Nephron progenitor cell (in vitro differentiated cells): ENCODE results near the gene SNX4.

ENCODE experiments used
- DNase-seq: peaks from one replicate; pipeline ENCODE4 v3.0.0; 2021
- H3K27ac Mint-ChIP-seq: 2 replicates; pipeline ENCODE4 v1.8.0; 2021; ENCODE audit warnings: mild to moderate bottlenecking, moderate library complexity, mixed read lengths
- H3K27me3 Mint-ChIP-seq: 2 replicates; pipeline ENCODE4 v1.8.0; 2021; ENCODE audit warnings: mild to moderate bottlenecking, low read depth, mixed read lengths; ENCODE audit not compliant: poor library complexity
- H3K36me3 Mint-ChIP-seq: 2 replicates; pipeline ENCODE4 v1.8.0; 2021; ENCODE audit warnings: low read depth, mixed read lengths
- H3K4me1 Mint-ChIP-seq: 2 replicates; pipeline ENCODE4 v1.8.0; 2021; ENCODE audit warnings: mixed read lengths
- H3K4me3 Mint-ChIP-seq: 2 replicates; pipeline ENCODE4 v1.8.0; 2021; ENCODE audit warnings: mild to moderate bottlenecking, moderate library complexity, mixed read lengths
- H3K9me3 Mint-ChIP-seq: 2 replicates; pipeline ENCODE4 v1.8.0; 2021; ENCODE audit warnings: mild to moderate bottlenecking, moderate library complexity, mixed read lengths
- TF ChIP-seq, protein P1 (sequence below): fragments of 200-600 bp; sonication (generic); IDR thresholded peaks from 2 replicates; pipeline ENCODE4 v1.5.0; 2021; ENCODE audit warnings: antibody characterized with exemption

SNX4 gene

DNA sequence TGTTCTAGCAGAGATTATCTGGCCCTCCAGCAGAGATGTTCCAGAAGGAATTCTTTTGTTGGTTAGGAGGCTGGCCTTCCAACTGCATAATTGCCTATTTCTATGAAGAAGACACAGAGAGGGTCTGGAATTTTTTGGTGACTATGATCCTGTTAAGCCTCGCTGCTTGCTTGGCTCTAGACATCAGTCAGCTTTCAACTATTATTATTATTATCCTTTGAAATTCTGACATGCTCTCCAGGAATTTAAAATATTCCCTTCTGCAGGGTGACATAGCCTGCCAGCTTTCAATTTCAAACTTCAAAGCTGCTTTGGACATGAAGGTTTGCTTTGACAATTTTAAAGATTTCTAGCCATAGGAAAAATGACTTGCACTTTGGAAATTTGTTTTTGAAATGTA is 118.6 kb downstream of the SNX4 start:
- Mint-ChIP-seq H3K9me3 (peaks cover 24% of the 10 kb centered on the region), H3K27ac (no peak overlapping the region), H3K36me3 (peaks cover 5% of the 10 kb centered on the region), H3K4me3 (no peak overlapping the region), H3K27me3 (peaks cover 23% of the 10 kb centered on the region), H3K4me1 (peaks cover 13% of the 10 kb centered on the region)
- TF ChIP-seq, protein P1, sequence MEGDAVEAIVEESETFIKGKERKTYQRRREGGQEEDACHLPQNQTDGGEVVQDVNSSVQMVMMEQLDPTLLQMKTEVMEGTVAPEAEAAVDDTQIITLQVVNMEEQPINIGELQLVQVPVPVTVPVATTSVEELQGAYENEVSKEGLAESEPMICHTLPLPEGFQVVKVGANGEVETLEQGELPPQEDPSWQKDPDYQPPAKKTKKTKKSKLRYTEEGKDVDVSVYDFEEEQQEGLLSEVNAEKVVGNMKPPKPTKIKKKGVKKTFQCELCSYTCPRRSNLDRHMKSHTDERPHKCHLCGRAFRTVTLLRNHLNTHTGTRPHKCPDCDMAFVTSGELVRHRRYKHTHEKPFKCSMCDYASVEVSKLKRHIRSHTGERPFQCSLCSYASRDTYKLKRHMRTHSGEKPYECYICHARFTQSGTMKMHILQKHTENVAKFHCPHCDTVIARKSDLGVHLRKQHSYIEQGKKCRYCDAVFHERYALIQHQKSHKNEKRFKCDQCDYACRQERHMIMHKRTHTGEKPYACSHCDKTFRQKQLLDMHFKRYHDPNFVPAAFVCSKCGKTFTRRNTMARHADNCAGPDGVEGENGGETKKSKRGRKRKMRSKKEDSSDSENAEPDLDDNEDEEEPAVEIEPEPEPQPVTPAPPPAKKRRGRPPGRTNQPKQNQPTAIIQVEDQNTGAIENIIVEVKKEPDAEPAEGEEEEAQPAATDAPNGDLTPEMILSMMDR = no peak
- no peak for DNase-seq

DNA sequence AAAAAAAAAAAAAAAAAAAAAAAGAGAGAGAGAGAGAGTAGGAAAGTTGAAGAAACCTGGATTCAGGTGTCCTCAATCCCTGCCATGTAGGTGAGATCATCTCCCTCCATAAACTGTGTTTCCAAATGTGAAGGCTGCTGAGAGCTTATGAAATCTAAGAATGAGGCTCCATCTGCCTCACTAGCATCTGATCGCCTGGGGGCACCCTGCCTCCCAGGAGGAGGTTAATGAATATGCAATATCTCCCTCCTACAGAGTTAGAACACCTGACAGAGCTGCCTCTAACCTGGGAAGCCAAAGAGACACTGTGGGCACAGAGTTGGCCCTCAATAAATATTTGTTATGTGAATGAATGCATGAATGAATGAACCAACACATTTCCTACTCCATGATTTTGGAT is 121.0 kb downstream of the SNX4 start:
- H3K4me3 Mint-ChIP-seq = no peak overlapping the region

More for the DNA sequence above, 121.0 kb downstream of the SNX4 start:
- H3K27me3 Mint-ChIP-seq = peaks cover 28% of the 10 kb centered on the region
- H3K9me3 Mint-ChIP-seq = peaks cover 3% of the 10 kb centered on the region
- DNase-seq = no peak
- TF ChIP-seq, protein P1 = no peak
- no peak overlapping the region for H3K27ac Mint-ChIP-seq
- no peaks in the 10 kb centered on the region for H3K4me1 Mint-ChIP-seq
- H3K36me3 Mint-ChIP-seq = no peaks in the 10 kb centered on the region
